ENCODE data around the gene PLPP3. TPM values are rescaled to one million over a fixed set of nuclear protein-coding genes. Genes with fewer than 3 reads are reported as not detected.

PLPP3 gene
- total and polyA plus RNA-seq, 9 of the 15 experiments (the other 6 are each of a cell fraction or from before 2014, with no cell fraction given) = 0.07 to 0.54 (median 0.20) TPM

- no peaks in the 10 kb centered on the region; the same call in 2 of the 3 replicates for H3K36me3 ChIP-seq (ENCODE audit: control insufficient read depth, insufficient read depth, low read length)
- H3K27me3 ChIP-seq (ENCODE audit: control insufficient read depth in 2 of 2, insufficient read depth in 2 of 2, low read length in 2 of 2) = no peaks in the 10 kb centered on the region
- H4K20me1 ChIP-seq (replicated peaks; ENCODE audit: control insufficient read depth, insufficient read depth, low read length) = no peaks in the 10 kb centered on the region
- H3K4me1 ChIP-seq (replicated peaks in 1 of 2; ENCODE audit: control insufficient read depth in 2 of 2, insufficient read depth in 2 of 2, low read length in 2 of 2) = peaks cover 12 to 48% of the 10 kb centered on the region in 2 experiments
- ChIA-PET CTCF (ENCODE audit: low intra/inter-chr PET ratio) (no interaction called here), POLR2A (no interaction called here)
- 71% methylated on average over 3 of the region's 3 CpGs for WGBS (ENCODE audit: insufficient coverage, low coverage, missing lambda C conversion rate)
- no TSS peak for BruUV-seq (replicated peaks)
- H3K9ac ChIP-seq (ENCODE audit: insufficient read depth in 1 of 2, low read depth in 2 of 2, low read length in 2 of 2) = no peak overlapping the region
- DNase-seq (ENCODE audit: extremely low read depth in 1 of 4, low spot score in 3 of 4) (no peak), FAIRE-seq (no peak), ATAC-seq (no peak)
- in situ Hi-C loops (cut with MboI) = no loop called here
- no peaks in the 10 kb centered on the region for H3K9me1 ChIP-seq (ENCODE audit: control insufficient read depth, insufficient read depth, low read length)
- H3K4me2 ChIP-seq (ENCODE audit: insufficient read depth, low read length) = no peak overlapping the region
- peak overlapping the region; percentile 75 for H2AFZ ChIP-seq (ENCODE audit: low read depth, low read length)
- TF ChIP-seq ZNF655 (CRISPR knock-in tag; IDR thresholded peaks at IDR 0.05) (no peak), ILK (tag; IDR thresholded peaks at IDR 0.05; ENCODE audit: borderline replicate concordance, low read depth) (0 out of 2 replicates have a peak, but pooled peaks have one; percentile 5)
- intact Hi-C loops (cut with micrococcal nuclease) = no loop called here
- H3K79me2 ChIP-seq (ENCODE audit: control insufficient read depth, insufficient read depth, low read length) = no peaks in the 10 kb centered on the region
- H3K9me3 ChIP-seq (replicated peaks; ENCODE audit: control insufficient read depth, insufficient read depth, low read depth, low read length) = no peaks in the 10 kb centered on the region
- H3K27ac ChIP-seq (ENCODE audit: extremely low read depth, low read depth, low read length) = no peak overlapping the region
- no peak overlapping the region for H3K4me3 ChIP-seq
Observed at GRCh38 chr1:56506951-56507491, 72.3 kb downstream of the PLPP3 start.
